Endothelial cell of umbilical vein (primary cell): ENCODE results near the gene KY. TPM values are rescaled to one million over a fixed set of nuclear protein-coding genes. Genes with fewer than 3 reads are reported as not detected.

Experiments
- BruUV-seq: library from RNA; stranded (reverse); fragments of 400-500 nt; replicated peaks from 2 replicates; lab custom pipeline; 2021; lab: Mats Ljungman, UMichigan
- CTCF ChIA-PET: fragments of 300-600, 350-600 bp; sonication (Branson Sonifier 250); formaldehyde crosslinking; loops from one replicate; lab custom pipeline; 2021; ENCODE audit warnings: antibody characterized with exemption, inconsistent platforms; lab: Charles Lee
- POLR2A ChIA-PET: fragments of 300-600, 350-600 bp; sonication (Branson Sonifier 250); formaldehyde crosslinking; loops from one replicate; lab custom pipeline; 2021; ENCODE audit warnings: antibody characterized with exemption, inconsistent platforms; lab: Charles Lee
- DNase-seq: peaks from one replicate; pipeline ENCODE4 v3.0.0-alpha.2; 2011; ENCODE audit warnings: low read depth, low spot score
- FAIRE-seq: peaks from 2 replicates; lab custom pipeline; 2011; peaks lifted over from hg19 to GRCh38; lab: Jason Lieb, UNC
- H2AFZ ChIP-seq: 2 replicates; pipeline ENCODE4 v1.6.0; 2012; ENCODE audit warnings: low read depth, low read length, control low read depth, inconsistent platforms
- H3K27ac ChIP-seq: 2 replicates; pipeline ENCODE4 v1.5.1; 2011; ENCODE audit warnings: low read depth, mild to moderate bottlenecking, control low read depth, low read length, moderate library complexity; ENCODE audit not compliant: insufficient read depth
- H3K27me3 ChIP-seq, 2 experiments: 2 replicates each; pipeline versions ENCODE4 v1.6.0 to v1.6.1; 2011; ENCODE audit warnings: low read length in 2 of 2, mixed read lengths in 1 of 2; ENCODE audit not compliant: control insufficient read depth in 2 of 2, insufficient read depth in 2 of 2
- H3K36me3 ChIP-seq, 2 experiments: 2 replicates in 1 of 2; 3 replicates in 1 of 2; pipeline ENCODE4 v1.5.1; 2011; ENCODE audit warnings: low read length in 2 of 2, mild to moderate bottlenecking in 1 of 2, moderate library complexity in 1 of 2; ENCODE audit not compliant: control insufficient read depth in 2 of 2, insufficient read depth in 2 of 2; ENCODE audit errors: extremely low read depth in 1 of 2
- H3K4me1 ChIP-seq: 3 replicates; pipeline ENCODE4 v1.5.1; 2011; ENCODE audit warnings: mild to moderate bottlenecking, low read length; ENCODE audit not compliant: control insufficient read depth, insufficient read depth; ENCODE audit errors: extremely low read depth
- H3K4me2 ChIP-seq: 2 replicates; pipeline ENCODE4 v1.6.1; 2011; ENCODE audit warnings: low read length, control low read depth, mixed read lengths; ENCODE audit not compliant: insufficient read depth
- H3K4me3 ChIP-seq, 3 experiments: fragments of 200-600 bp in 1 of 3; sonication (generic), shearing (Covaris generic) in 1 of 3; replicated peaks in 1 of 3; 2 replicates each; pipeline ENCODE4 v1.5.1; 2011 to 2016; ENCODE audit warnings: control low read depth in 3 of 3, low read length in 3 of 3, mild to moderate bottlenecking in 2 of 3, inconsistent platforms in 1 of 3, low read depth in 1 of 3, moderate library complexity in 1 of 3; ENCODE audit not compliant: insufficient read depth in 1 of 3
- H3K79me2 ChIP-seq: 2 replicates; pipeline ENCODE4 v1.6.0; 2012; ENCODE audit warnings: low read length, inconsistent platforms; ENCODE audit not compliant: control insufficient read depth, insufficient read depth
- H3K9ac ChIP-seq: replicated peaks from 2 replicates; pipeline ENCODE3; 2011; ENCODE audit warnings: low read length, control low read depth; ENCODE audit not compliant: insufficient read depth; ENCODE audit errors: extremely low read depth
- H3K9me1 ChIP-seq: replicated peaks from 3 replicates; pipeline ENCODE4 v1.6.0; 2011; ENCODE audit warnings: mild to moderate bottlenecking, low read length; ENCODE audit not compliant: control insufficient read depth, insufficient read depth; ENCODE audit errors: extremely low read depth
- H3K9me3 ChIP-seq: replicated peaks from 2 replicates; pipeline ENCODE4 v1.5.1; 2012; ENCODE audit warnings: low read length, inconsistent platforms; ENCODE audit not compliant: control insufficient read depth, insufficient read depth
- H4K20me1 ChIP-seq: replicated peaks from 2 replicates; pipeline ENCODE3; 2011; ENCODE audit warnings: mild to moderate bottlenecking, low read length; ENCODE audit not compliant: control insufficient read depth, insufficient read depth; ENCODE audit errors: extremely low read depth
- EZH2 ChIP-seq: IDR thresholded peaks from 2 replicates; pipeline ENCODE4 v1.6.1; 2012; ENCODE audit warnings: borderline replicate concordance, low read depth, mild to moderate bottlenecking, moderate library complexity, low read length, inconsistent platforms; ENCODE audit not compliant: severe bottlenecking
- FOS ChIP-seq: IDR thresholded peaks from 2 replicates; pipeline ENCODE4 v1.6.1; 2011; ENCODE audit warnings: mild to moderate bottlenecking, low read length, moderate library complexity, borderline replicate concordance; ENCODE audit not compliant: insufficient read depth
- GATA2 ChIP-seq: IDR thresholded peaks from 2 replicates; pipeline ENCODE4 v1.7.0; 2011; ENCODE audit warnings: low read depth, mild to moderate bottlenecking, moderate library complexity, mixed read lengths, low read length; ENCODE audit not compliant: insufficient read length, insufficient read depth
- JUN ChIP-seq: IDR thresholded peaks from 2 replicates; pipeline ENCODE4 v1.6.1; 2011; ENCODE audit warnings: borderline replicate concordance, low read depth; ENCODE audit not compliant: insufficient read length, insufficient read depth
- MYC ChIP-seq: IDR thresholded peaks from one replicate; pipeline ENCODE4 v1.6.1; 2011; ENCODE audit warnings: mild to moderate bottlenecking, low read depth, low read length
- POLR2A ChIP-seq: IDR thresholded peaks from 2 replicates; pipeline ENCODE4 v1.6.1; 2012; ENCODE audit warnings: low read depth, mild to moderate bottlenecking, control low read depth, low read length
- POLR2AphosphoS5 ChIP-seq: IDR thresholded peaks from 2 replicates; pipeline ENCODE4 v1.6.1; 2012; ENCODE audit warnings: low read depth, mild to moderate bottlenecking, control low read depth, low read length, moderate library complexity; ENCODE audit not compliant: insufficient read depth
- dilution Hi-C: fragments of 300-500 bp; cut with MboI; formaldehyde crosslinking; loops from one replicate; pipeline ENCODE4 v1.15.0; 2019; ENCODE audit warnings: low sequenced_read_pairs; ENCODE audit not compliant: extremely low pct_ligation_motif_present
- intact Hi-C: fragments of 100-400 bp; cut with micrococcal nuclease; formaldehyde crosslinking; loops from one replicate; pipeline ENCODE4 v1.10.0; 2022
- polyA plus RNA-seq, 4 experiments: library from polyadenylated mRNA; depleted of rRNA in 3 of 4; stranded (reverse) in 3 of 4; unstranded in 1 of 4; fragments of >200 nt; gene quantifications; 2 replicates each; pipeline versions ENCODE4 v1.2.1 to v1.2.3, GENCODE V29; 2011 to 2012; ENCODE audit warnings: missing spikeins in 1 of 4
- total RNA-seq: library from RNA; stranded (reverse); gene quantifications from 2 replicates; pipeline ENCODE4 v1.2.3, GENCODE V29; 2021
- TF ChIP-seq, protein P1 (sequence below), 2 donors: IDR thresholded peaks; 1 replicate in 1 of 2; 2 replicates in 1 of 2; pipeline ENCODE4 v1.5.1; 2011; ENCODE audit warnings: low read length in 2 of 2, mild to moderate bottlenecking in 2 of 2, moderate library complexity in 2 of 2, control low read depth in 1 of 2, inconsistent platforms in 1 of 2, low read depth in 1 of 2; ENCODE audit not compliant: insufficient read depth in 1 of 2; ENCODE audit errors: extremely low read depth in 1 of 2
- TF ChIP-seq, protein P2 (sequence below): IDR thresholded peaks from 2 replicates; pipeline ENCODE4 v1.6.1; 2011; ENCODE audit not compliant: insufficient read depth, insufficient read length

KY gene
- total and polyA plus RNA-seq, 2 donors (not counting 3 experiments of a cell fraction or from before 2014, with no cell fraction given), result not detected

DNA sequence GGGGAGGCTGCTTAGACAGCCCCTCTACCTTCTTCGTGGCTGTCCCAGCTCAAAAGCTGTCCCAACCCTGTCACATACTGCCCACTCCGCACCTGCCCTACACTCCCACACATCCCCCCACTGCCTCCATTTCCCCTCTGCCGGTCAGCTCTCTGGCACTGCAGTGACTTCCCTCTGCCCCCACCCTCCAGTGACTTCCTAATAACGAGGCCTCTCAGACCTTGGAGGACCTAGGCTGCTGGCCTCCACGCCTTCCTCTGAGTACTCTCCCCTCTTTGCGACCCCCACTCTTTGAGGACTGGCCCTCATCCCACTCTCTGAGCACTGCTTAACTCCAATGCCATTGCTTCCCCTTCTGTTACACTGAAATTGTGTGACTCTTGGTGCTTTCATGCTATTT, 45.3 kb downstream of the KY start:
- intact Hi-C loops (no loop called here), dilution Hi-C loops (no loop called here)
- Histone ChIP-seq H3K9me1 (no peaks in the 10 kb centered on the region), H3K79me2 (no peaks in the 10 kb centered on the region), H4K20me1 (no peaks in the 10 kb centered on the region), H3K9ac (no peak overlapping the region), H3K36me3 (no peaks in the 10 kb centered on the region), H3K27ac (no peak overlapping the region), H3K9me3 (no peaks in the 10 kb centered on the region), H2AFZ (no peak overlapping the region), H3K4me1 (no peaks in the 10 kb centered on the region), H3K27me3 (no peaks in the 10 kb centered on the region), H3K4me2 (no peak overlapping the region), H3K4me3 (no peak overlapping the region)
- no peak for FAIRE-seq
- BruUV-seq, result no TSS peak
- no peak for DNase-seq
- ChIA-PET CTCF (interaction anchor here (1.2 kb wide), 1 partner anchor 189 kb away, joined by 5 read pairs; the partner anchor contains the start of gene EPHB1), POLR2A (no interaction called here)
- TF ChIP-seq, protein P1, sequence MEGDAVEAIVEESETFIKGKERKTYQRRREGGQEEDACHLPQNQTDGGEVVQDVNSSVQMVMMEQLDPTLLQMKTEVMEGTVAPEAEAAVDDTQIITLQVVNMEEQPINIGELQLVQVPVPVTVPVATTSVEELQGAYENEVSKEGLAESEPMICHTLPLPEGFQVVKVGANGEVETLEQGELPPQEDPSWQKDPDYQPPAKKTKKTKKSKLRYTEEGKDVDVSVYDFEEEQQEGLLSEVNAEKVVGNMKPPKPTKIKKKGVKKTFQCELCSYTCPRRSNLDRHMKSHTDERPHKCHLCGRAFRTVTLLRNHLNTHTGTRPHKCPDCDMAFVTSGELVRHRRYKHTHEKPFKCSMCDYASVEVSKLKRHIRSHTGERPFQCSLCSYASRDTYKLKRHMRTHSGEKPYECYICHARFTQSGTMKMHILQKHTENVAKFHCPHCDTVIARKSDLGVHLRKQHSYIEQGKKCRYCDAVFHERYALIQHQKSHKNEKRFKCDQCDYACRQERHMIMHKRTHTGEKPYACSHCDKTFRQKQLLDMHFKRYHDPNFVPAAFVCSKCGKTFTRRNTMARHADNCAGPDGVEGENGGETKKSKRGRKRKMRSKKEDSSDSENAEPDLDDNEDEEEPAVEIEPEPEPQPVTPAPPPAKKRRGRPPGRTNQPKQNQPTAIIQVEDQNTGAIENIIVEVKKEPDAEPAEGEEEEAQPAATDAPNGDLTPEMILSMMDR (IDR thresholded peaks at IDR 0.05; ENCODE audit: extremely low read depth in 1 of 2, insufficient read depth in 1 of 2, low read depth in 1 of 2, low read length in 2 of 2), result no peak
- no peak for TF ChIP-seq FOS

GRCh38 chr3:134603956-134604355, 46.9 kb downstream of the KY start:
- TF ChIP-seq POLR2AphosphoS5 (no peak), JUN (no peak), POLR2A (no peak), MYC (no peak), FOS (no peak), GATA2 (no peak), EZH2 (no peak)
- TF ChIP-seq, protein P1 (IDR thresholded peaks at IDR 0.05; ENCODE audit: extremely low read depth in 1 of 2, insufficient read depth in 1 of 2, low read depth in 1 of 2, low read length in 2 of 2), result no peak
- TF ChIP-seq, protein P2, sequence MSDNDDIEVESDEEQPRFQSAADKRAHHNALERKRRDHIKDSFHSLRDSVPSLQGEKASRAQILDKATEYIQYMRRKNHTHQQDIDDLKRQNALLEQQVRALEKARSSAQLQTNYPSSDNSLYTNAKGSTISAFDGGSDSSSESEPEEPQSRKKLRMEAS, result no peak
- CTCF ChIA-PET, result interaction anchor here (1.2 to 6.3 kb wide), 5 partner anchors 10 to 1438 kb away, joined by 6 to 102 read pairs (median 36); partner anchors contain the start of gene EPHB1
- Histone ChIP-seq H3K9me3 (no peaks in the 10 kb centered on the region), H3K9ac (no peak overlapping the region), H3K4me3 (no peak overlapping the region), H3K79me2 (no peaks in the 10 kb centered on the region), H3K36me3 (no peaks in the 10 kb centered on the region), H3K4me2 (no peak overlapping the region), H3K9me1 (no peaks in the 10 kb centered on the region), H3K4me1 (no peaks in the 10 kb centered on the region), H3K27ac (no peak overlapping the region), H3K27me3 (peaks cover 2 to 4% of the 10 kb centered on the region in 2 experiments), H4K20me1 (no peaks in the 10 kb centered on the region), H2AFZ (no peak overlapping the region)
- BruUV-seq, result no TSS peak
- dilution Hi-C loops (no loop called here), intact Hi-C loops (no loop called here)
- FAIRE-seq, result no peak
- no peak for DNase-seq
- POLR2A ChIA-PET, result no interaction called here
